ENCODE results near the gene DNAJC18. TPM values are rescaled to one million over a fixed set of nuclear protein-coding genes. Genes with fewer than 3 reads are reported as not detected.

DNAJC18 gene
- total and polyA plus RNA-seq, 2 donors, result 8.6 to 16.2 TPM

Small RNA genes within 50 kb of the gene (small RNA-seq; reads per million reads assigned to genes)
- gene RNU5B-4P, result 0.35 reads per million, percentile 23 among the genes with 10 or more reads in this experiment

Other genes with a start within 250 kb of the DNAJC18 start
- 31.5 TPM for gene SIL1, start 241.2 kb downstream of the DNAJC18 start, total RNA-seq
- 49.8 TPM for gene SIL1, start 241.2 kb downstream of the DNAJC18 start, polyA plus RNA-seq
- gene MATR3, start 145.8 kb downstream of the DNAJC18 start, total RNA-seq, result 454 TPM
- 163 TPM for gene MATR3, start 145.8 kb downstream of the DNAJC18 start, polyA plus RNA-seq
- gene PAIP2, start 97.7 kb downstream of the DNAJC18 start, total RNA-seq, result 91.9 TPM
- gene PAIP2, start 97.7 kb downstream of the DNAJC18 start, polyA plus RNA-seq, result 110 TPM
- gene SLC23A1, start 56.2 kb downstream of the DNAJC18 start, total RNA-seq, result not detected
- gene SLC23A1, start 56.2 kb downstream of the DNAJC18 start, polyA plus RNA-seq, result not detected
- gene MZB1, start 49.6 kb downstream of the DNAJC18 start, total RNA-seq, result 0.63 TPM
- gene MZB1, start 49.6 kb downstream of the DNAJC18 start, polyA plus RNA-seq, result 0.56 TPM
- gene PROB1, start 44.4 kb downstream of the DNAJC18 start, total RNA-seq, result 1.4 TPM
- 3.1 TPM for gene PROB1, start 44.4 kb downstream of the DNAJC18 start, polyA plus RNA-seq
- gene SPATA24, start 35.4 kb downstream of the DNAJC18 start, total RNA-seq, result 3.0 TPM
- 5.4 TPM for gene SPATA24, start 35.4 kb downstream of the DNAJC18 start, polyA plus RNA-seq
- 23.8 TPM for gene ECSCR, start 23.2 kb upstream of the DNAJC18 start, total RNA-seq
- gene ECSCR, start 23.2 kb upstream of the DNAJC18 start, polyA plus RNA-seq, result 51.4 TPM
- not detected for gene SMIM33, start 31.5 kb upstream of the DNAJC18 start, total RNA-seq
- not detected for gene SMIM33, start 31.5 kb upstream of the DNAJC18 start, polyA plus RNA-seq
- 20.0 TPM for gene STING1, start 43.2 kb upstream of the DNAJC18 start, total RNA-seq
- gene STING1, start 43.2 kb upstream of the DNAJC18 start, polyA plus RNA-seq, result 53.0 TPM
- 94.7 TPM for gene UBE2D2, start 121.8 kb upstream of the DNAJC18 start, total RNA-seq
- 98.7 TPM for gene UBE2D2, start 121.8 kb upstream of the DNAJC18 start, polyA plus RNA-seq
- gene CXXC5, start 208.8 kb upstream of the DNAJC18 start, total RNA-seq, result 28.0 TPM
- gene CXXC5, start 208.8 kb upstream of the DNAJC18 start, polyA plus RNA-seq, result 28.2 TPM